Measurements from ENCODE around the gene C1QC.

C1QC gene

DNA sequence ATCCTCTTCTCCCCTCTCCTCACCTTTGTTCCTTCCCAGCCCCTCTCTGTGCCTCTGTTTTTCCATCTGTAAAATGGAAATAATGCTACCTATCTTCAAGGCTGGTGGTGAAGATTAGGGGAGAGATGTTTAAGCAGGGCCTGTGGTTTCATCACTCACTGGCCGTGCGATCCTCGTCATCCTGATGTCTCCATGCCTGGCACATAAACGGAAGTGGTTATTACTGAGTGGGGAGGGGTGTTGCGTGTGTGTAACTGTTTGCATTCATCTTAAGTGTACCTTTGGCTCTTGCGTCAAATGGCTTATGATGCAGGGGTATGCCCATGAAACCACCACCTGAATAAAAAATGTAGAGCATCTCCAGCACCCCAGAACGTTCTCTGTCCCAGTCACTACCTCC, 24.2 kb upstream of the C1QC start:
- no peak for DNase-seq (ENCODE audit: low read depth in 3 of 3)

DNA sequence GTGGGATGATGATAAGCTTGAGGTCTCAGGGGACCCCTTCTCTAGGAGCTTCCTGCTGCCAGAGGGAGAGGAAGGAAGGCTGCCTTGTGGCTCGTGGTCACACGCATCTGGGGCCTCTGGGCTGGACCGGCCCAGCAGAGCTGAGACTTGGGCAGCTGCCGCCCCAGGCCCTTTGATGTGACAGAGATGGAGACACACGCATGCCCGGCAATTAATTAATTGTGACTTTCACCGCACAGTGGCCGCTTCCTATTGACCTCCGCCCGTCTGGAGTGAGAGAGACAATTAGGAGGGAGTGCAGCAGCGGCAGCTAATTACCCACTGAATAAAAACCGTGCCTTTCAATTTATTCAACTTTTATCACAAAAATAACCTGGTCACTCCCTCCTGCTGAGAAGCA, 23.6 kb upstream of the C1QC start:
- DNase-seq (ENCODE audit: low read depth in 3 of 3) = no peak

DNA sequence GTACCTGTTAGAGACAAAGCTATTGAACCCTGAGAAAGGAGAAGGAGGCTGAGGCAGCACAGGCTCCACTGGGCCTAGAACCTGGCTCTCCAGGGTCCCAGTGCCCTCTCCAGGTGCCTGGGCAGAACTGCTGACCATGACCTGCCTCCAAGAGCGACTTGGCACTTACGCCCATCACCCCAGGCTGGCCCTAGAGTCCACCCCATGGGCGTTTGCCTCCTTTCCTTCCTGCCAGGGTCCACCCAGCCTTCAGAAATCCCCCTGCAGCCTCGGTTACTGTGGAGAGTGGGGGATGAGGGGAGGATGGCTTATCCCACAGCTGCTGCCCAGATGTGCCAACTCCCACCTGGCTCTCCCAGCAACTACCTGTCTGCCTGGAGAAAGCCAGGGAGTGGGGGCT, 21.7 kb upstream of the C1QC start:
- DNase-seq (ENCODE audit: low read depth in 3 of 3) = no peak

DNA sequence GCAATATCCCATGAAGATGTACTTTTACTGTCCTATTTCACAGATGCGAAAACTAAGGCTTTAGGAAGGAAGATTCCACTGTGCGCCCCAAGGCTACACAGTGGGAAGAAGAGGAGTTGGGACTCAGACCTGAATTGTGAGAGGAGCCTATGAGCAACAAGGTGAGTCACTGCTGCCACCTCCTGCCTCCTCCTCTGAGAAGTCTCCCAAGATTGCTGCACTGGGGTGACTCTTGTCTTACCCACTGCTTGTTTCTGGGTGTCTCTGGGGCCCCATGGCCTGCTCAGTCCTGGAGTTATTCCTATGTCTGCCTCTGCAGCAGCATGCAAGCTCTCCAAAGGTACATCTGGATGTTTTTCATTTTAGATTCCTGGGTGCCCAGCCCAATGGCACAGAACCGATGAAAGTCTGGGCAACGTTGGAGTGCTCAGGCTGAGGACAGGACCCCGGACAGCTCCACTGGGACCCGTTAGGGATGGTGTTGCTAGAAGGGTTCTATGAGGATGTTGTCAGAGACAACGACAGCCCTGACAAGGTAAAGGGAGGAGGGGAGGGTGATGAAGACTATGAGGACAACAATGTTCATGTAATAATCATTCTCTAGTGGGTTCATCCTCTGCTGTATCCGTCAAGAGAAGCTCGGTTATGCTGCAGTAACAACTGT, 18.0 kb upstream of the C1QC start:
- no peak for DNase-seq (ENCODE audit: low read depth in 3 of 3)

DNA sequence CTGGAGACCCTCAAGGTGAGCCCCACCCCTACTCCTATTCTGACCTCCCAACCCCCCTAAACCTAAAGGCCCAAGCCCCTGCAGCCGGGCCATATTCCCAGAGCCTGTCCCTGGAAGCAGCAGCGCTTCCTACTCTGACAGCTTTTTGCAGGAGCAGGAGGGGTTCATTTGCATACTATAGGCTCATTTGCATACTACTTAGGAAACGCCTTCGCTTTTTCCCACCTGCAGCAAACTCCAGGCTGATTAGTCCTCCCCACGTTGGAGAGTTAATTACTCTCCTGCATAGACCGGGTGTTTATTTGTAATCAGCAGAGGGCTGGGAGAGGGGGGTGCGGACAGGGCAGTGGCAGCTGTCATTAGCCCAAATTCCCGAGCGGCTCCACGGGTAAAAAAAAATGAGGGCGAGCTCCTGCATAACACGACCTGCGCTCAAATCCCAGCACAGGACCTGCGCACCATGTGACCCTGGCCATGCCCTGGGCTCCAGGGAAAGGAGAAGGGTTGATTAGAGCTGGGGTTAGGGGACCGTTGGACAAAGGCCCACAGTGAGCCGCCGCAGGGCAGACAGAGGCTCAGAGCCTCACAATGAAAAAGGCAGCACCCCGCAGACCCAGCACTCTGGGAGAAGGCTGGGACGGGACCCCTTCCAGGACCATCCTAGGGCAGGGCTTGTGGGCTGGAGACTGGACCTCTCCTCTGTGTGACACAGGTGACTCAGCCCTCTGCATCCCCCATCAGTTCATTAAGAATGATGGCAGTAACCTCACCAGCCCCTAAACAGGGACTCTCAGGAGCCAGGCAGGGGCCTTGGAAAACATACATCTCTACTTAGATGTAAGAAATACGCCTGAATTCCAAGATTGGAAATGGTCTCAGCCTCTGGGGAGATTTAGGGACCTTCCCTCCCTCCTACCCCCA, 16.9 kb upstream of the C1QC start:
- no peak for DNase-seq (ENCODE audit: low read depth in 3 of 3)

DNA sequence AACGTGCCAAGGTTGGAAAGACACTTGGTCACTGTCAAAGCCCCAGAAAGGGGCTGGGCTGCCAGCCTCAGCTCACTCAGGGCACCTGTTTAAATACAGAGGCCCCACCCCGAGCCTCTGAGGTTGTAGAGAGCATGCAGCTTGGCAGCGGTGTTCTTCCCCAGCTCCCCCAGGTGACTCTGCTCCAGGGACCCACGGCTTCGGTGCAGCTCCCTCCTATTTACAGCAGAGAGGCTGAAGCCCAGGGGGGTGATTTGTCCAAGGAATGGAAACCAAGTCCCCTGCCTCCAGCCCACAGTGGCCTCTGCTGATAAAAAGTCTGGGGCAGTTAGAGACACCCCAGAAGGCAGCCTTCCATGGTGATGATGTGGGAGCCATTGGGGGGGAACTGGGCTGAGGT, 16.1 kb upstream of the C1QC start:
- no peak for DNase-seq (ENCODE audit: low read depth in 3 of 3)

DNA sequence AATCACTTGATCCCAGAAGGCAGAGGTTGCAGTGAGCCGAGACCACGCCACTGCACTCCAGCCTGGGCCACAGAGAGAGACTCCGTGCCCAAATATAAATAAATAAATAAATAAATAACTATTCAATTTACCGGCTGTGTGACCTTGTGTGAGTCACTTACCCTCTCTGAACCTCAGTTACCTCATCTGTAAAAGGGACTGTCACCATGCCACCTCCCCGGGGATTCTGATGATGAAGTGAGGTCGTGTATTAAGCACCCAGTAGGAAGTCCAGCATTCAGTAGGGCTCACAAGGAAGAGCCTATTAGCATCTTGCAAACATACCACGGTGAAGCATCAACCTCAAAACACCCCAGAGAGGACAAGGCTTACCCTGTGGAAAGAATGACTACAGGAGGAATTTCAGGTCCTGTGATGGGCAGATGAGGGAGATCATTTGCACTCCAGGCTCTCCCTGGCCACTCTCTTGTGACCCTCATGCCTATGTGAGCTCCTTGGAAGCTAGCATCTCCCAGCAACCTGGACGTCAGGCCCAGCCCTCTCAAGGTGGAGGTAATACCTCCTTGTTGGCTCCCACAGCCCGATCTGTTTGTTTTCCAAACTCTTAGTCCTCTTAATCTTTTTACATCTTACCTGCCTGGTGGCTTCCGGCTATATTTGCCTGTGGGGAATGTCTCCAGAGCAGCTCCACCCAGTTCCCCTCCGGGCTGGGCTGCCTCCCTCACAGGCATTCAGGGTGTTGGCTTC, 14.6 kb upstream of the C1QC start:
- DNase-seq (ENCODE audit: low read depth in 3 of 3) = no peak

DNA sequence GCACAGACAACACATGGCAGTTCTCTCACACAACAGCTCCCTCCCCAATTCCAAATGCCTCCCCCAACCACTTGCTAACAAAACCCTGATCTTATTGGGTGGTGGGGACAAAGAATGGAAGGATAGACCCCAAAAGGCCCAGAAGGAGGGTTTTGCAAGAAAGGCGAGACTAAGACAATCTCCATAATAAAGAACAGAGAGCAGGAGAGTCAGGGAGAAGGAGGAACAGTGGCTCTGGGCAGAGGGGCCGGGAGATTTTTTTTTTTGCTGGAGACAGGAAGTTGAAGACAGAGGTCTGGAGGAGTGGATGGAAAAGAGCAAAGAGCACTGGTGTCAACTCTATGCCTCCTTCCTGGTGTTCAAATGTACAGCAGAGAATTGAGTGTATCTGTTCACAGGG, 13.5 kb upstream of the C1QC start:
- no peak for DNase-seq (ENCODE audit: low read depth in 3 of 3)

DNA sequence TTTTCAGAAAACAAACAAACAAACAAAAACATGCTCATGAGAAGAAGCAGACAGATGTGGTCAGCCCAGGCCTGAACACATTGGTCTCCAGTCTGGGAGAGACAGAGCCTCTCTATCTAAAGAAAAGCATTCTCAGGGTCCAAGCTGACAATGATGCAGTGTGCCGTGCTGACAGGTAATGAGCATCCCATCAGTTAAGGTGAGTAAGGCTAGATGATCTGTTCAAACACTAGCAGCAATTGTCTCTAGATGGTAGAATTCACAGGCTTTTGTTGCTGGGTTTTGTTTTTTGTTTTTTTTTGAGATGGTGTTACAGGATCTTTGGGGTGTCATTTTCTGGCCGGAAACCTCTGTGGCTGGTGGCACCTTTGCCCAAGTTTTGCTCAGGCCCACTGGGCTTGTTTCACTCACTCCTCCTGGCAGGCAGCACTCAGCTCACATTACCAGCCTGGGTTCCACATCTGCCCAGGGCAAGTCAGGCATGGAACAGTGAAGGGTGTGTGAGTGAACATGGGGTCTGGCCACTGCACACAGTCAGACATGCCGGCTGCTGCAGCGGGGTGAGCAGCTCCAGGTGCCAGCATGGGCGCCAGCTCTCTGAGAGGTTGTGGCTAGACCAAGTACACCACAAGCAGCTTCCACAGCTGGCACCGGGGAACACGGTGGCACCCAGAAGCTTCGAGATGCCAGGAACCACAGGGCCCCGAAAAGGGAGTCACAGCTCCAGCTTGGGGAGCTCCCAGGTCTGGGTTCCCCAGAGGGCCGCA, 9.6 kb upstream of the C1QC start:
- DNase-seq (ENCODE audit: low read depth in 3 of 3) = no peak

DNA sequence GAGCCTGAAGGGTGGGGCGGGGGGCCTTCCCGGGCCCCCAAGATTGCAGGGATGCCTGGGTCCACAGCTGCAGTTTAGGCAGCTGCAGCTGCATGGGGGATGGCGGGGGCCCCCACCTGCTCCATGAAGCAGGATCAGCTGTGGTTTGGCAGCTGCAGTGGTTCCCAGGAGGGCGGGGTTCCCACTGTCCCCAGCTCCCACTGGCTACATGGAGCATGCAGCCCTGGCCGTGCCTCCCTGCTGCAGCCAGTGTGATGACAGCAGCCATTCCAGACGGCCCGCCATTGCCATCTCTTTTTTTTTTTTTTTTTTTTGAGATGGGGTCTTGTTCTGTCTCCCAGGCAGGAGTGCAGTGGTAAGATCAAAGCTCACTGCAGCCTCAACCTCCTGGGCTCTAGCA, 8.0 kb upstream of the C1QC start:
- DNase-seq (ENCODE audit: low read depth in 3 of 3) = no peak

DNA sequence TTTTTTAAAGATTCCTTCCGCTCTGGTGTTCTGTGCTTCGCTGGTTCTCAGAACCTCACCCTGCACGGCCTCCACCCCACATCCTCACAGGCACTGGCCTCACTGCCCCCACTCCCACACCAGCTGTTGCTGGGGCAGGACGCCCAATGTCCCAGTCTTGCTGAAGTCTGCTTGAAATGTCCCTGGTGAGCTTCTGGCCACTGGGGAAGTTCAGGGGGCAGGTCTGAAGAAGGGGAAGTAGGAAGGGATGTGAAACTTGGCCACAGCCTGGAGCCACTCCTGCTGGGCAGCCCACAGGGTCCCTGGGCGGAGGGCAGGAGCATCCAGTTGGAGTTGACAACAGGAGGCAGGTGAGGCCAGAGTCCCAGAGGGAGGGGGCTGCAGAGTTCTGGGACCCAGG, 7.1 kb upstream of the C1QC start, which contains the start of gene C1QA:
Gene C1QA, plus strand, starts transcription at position 276 of the 400 bp plus-strand sequence. CDS start 989 bp downstream, outside the sequence.
- no peak for DNase-seq (ENCODE audit: low read depth in 3 of 3)

DNA sequence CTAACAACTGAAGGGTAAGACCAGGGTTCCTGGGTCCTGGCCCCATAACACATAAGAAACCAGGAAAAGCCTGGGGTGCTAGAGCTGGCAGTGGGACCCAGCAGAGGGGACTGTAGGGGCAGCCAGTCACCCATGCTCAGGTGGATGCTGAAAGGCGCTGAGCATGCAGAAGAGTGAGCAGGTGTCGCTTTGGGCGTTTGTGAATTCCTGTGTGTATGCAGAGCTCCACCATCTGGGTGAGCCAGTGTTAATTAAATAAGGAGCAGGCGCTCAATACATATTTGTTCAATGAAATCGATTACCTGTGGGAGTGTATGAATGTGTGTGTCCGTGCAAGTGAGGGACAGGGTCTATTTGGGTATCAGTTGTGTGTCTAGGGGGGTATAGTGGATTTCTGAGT, 6.5 kb upstream of the C1QC start:
- DNase-seq (ENCODE audit: low read depth in 3 of 3) = no peak

DNA sequence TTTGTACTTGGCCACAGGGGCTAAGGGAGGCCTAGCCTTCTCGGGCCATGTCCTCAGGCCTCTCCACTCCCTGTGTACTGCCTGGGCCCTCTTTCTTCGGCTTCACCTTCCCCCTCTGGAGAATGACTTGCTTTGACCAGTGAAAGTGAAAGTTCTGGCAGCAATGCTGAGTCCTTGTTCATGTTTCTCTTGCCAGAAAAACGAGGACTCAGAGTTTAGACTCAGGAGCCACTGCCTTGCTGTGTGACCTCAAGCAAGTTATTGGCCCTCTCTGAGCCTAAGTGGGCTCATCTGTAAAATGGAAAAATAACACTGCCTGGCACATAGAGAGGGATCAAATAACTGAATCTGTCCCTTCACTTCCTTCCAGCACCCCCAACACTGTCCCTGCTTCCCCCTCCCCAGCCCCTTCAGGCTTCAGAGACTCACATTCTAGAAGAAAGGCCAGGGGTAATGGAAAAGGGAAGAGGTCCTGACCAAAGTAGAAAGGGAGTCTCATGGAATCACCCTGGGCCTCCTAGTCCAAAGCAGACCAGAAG, 5.5 kb upstream of the C1QC start:
- no peak for DNase-seq (ENCODE audit: low read depth in 3 of 3)

DNA sequence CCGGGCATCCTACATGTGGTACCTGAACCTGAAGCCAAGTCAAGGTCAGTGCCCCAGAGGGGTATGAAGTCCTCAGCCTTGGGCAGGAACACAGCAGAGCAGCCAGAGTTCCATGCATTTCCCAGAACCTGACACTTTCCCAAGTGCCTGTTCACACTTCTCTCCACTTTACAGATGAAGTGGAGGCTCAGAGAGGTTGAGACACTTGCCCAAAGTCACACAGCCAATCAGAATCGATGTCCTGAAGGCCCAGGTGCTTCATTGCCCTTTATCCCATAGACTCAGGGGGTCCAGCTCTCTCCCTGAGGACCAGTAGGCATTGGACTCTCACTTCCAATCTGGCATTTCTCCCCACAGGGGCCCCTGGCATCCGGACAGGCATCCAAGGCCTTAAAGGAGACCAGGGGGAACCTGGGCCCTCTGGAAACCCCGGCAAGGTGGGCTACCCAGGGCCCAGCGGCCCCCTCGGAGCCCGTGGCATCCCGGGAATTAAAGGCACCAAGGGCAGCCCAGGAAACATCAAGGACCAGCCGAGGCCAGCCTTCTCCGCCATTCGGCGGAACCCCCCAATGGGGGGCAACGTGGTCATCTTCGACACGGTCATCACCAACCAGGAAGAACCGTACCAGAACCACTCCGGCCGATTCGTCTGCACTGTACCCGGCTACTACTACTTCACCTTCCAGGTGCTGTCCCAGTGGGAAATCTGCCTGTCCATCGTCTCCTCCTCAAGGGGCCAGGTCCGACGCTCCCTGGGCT, 4.8 kb upstream of the C1QC start:
- no peak for DNase-seq (ENCODE audit: low read depth in 3 of 3)

DNA sequence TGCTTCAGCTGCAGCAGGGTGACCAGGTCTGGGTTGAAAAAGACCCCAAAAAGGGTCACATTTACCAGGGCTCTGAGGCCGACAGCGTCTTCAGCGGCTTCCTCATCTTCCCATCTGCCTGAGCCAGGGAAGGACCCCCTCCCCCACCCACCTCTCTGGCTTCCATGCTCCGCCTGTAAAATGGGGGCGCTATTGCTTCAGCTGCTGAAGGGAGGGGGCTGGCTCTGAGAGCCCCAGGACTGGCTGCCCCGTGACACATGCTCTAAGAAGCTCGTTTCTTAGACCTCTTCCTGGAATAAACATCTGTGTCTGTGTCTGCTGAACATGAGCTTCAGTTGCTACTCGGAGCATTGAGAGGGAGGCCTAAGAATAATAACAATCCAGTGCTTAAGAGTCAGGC, 4.1 kb upstream of the C1QC start:
- DNase-seq (ENCODE audit: low read depth in 3 of 3) = no peak

DNA sequence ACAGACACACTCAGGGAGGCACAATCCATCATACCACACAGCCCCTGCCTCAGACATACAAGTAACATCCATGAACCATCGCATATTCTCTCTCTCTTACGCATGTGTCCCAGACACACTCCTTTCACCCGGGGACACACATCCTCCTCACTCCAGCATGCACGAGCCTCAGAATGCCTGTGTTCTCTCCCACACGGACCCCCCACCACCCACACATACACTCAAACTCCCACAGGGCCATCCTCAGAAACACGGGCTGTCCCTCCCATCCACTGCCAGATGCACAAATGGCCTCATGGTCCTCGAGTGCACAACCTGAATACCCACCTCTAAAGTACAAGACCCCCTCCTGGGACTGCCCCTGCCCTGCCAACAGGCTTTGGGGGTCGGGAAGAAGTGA, 2.2 kb upstream of the C1QC start:
- DNase-seq (ENCODE audit: low read depth in 3 of 3) = no peak

DNA sequence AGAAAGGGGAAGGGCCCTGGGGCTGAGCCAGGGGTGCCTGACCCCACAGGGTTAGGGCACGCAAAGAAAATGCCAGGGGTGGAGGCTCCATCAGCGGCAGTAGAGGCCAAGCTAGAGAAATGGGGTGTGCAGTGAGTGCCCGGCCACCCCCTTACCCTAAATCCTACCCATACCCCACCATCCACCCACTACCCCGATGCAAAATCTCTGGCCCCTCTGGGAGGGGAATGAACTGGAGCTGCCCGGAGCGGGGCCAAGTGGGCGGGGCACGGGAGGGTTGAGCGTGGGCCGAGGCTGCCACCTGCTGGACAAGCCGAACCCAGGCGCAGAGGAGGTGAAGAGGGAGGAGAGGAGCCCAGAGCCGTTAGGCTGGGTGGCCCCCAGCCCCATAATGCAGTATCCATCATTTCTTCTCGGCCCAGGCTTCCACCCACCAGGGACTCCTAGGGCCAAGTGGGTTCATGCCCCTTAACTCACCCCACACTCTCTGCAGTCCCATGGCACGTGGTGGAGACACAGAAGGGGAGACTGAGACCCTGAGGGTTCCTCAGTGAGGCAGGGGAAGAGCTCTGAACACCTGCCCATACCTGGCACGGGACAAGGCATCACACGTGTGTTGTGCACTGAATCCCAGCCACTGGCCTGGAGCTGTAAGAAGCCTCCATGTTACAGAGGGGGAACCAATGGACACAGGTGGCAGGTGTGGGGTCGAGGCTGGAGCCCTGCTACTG, 1.4 kb upstream of the C1QC start:
- peak; percentile 46 to 73 (median 46) for DNase-seq (ENCODE audit: low read depth in 3 of 3)

DNA sequence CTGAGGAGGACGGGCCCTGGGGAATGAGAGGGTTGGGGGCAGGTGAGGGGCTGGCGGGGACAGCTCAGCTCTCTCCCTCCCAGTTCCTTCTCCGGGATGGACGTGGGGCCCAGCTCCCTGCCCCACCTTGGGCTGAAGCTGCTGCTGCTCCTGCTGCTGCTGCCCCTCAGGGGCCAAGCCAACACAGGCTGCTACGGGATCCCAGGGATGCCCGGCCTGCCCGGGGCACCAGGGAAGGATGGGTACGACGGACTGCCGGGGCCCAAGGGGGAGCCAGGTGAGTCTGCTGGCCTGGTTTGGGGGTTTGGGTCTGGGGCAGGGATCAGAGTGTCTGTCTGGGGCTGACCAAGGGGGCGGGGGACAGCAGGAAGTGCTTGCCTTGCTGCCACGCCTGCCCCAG, 495 bp downstream of the C1QC start:
- DNase-seq (ENCODE audit: low read depth in 3 of 3) = no peak

DNA sequence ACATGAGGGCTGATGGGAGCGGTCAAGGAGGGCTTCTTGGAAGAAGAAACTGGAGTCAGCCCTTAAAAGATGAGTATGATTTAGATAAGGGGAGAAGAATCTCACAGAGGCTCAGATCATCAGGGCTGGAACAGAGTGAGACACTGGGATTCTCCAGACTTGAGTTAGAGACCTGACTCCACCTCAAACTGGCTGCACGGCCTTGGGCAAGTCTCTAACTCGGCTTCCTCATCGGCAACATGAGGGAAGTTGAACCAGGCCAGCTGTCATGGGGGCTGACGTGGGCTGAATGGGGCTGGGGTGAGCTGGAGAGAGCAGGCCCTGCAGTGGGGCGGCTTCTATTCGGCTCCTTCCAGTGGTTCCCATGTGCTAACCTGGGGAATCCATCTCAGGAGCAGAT, 2.5 kb downstream of the C1QC start:
- no peak for DNase-seq (ENCODE audit: low read depth in 3 of 3)

DNA sequence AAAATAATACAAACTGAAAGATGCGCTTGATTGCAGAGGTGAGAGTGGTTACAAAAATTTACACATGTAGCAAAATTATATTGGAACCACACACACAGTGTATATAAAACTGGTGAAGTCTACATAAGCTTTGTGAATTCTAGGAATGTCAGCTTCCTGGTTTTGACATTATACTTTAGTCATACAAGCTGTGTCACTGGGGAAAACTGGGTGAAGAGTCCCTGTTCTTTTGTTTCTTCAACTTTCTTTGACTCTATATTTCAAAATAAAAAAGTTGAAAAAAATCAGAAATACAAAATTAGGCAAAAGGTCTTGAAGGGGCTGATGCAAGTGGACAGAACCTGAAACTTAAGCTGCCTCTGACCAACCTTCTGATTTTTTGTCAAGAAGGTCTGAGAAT, 3.0 kb downstream of the C1QC start:
- no peak for DNase-seq (ENCODE audit: low read depth in 3 of 3)
